Brain microvascular endothelial cell (primary cell): ENCODE data around the gene NADSYN1.

Experiments
- DNase-seq: peaks from one replicate; pipeline ENCODE4 v3.0.0-alpha.2; 2020
- H3K27ac ChIP-seq: fragments of 250-450 bp; sonication (Bioruptor Pico); 2 replicates; pipeline ENCODE4 v1.5.1; 2020; ENCODE audit warnings: mild to moderate bottlenecking, moderate library complexity
- H3K27me3 ChIP-seq: fragments of 250-450 bp; sonication (Bioruptor Pico); replicated peaks from 2 replicates; pipeline ENCODE4 v1.5.1; 2020; ENCODE audit warnings: mild to moderate bottlenecking
- H3K36me3 ChIP-seq: fragments of 250-450 bp; sonication (Bioruptor Pico); replicated peaks from 2 replicates; pipeline ENCODE4 v1.5.1; 2020; ENCODE audit warnings: mild to moderate bottlenecking
- H3K4me3 ChIP-seq: 2 replicates; pipeline ENCODE4 v1.5.1; 2011; ENCODE audit warnings: low read depth, mild to moderate bottlenecking, control low read depth, low read length, moderate library complexity
- in situ Hi-C: cut with HindIII; loops from 2 replicates; pipeline ENCODE4 v1.10.0; 2017; ENCODE audit warnings: low sequenced_read_pairs, low pct_ligation_motif_present
- TF ChIP-seq, protein P1 (sequence below): IDR thresholded peaks from 2 replicates; pipeline ENCODE4 v1.5.1; 2011; ENCODE audit warnings: low read depth, mild to moderate bottlenecking, moderate library complexity, low read length, control low read depth, inconsistent platforms; ENCODE audit errors: missing control alignments

Gene NADSYN1

DNA sequence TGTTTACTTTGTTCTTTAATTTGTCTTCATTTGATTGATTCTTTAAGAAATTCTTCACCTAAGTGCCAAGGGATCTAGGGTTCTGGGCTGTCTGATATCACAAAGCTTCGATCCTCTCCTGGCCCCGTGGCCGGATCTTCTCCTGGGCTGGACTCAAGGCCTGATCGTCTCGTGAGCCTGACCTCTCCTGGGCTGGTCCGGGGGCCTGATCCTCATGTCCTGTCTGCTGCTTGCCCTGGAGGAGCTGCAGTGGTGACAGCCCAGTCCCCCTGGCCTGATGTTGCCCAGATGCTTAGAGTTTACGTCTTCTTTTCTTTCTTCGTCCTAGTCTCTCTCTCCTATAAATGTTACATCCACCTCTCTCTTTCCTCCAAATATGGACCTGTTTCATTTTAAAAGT is 3.3 kb downstream of the NADSYN1 start:
- Histone ChIP-seq H3K36me3 (peaks cover 24% of the 10 kb centered on the region), H3K27me3 (no peaks in the 10 kb centered on the region), H3K4me3 (no peak overlapping the region), H3K27ac (no peak overlapping the region)
- in situ Hi-C loops, result no loop called here
- no peak for DNase-seq
- TF ChIP-seq, protein P1, sequence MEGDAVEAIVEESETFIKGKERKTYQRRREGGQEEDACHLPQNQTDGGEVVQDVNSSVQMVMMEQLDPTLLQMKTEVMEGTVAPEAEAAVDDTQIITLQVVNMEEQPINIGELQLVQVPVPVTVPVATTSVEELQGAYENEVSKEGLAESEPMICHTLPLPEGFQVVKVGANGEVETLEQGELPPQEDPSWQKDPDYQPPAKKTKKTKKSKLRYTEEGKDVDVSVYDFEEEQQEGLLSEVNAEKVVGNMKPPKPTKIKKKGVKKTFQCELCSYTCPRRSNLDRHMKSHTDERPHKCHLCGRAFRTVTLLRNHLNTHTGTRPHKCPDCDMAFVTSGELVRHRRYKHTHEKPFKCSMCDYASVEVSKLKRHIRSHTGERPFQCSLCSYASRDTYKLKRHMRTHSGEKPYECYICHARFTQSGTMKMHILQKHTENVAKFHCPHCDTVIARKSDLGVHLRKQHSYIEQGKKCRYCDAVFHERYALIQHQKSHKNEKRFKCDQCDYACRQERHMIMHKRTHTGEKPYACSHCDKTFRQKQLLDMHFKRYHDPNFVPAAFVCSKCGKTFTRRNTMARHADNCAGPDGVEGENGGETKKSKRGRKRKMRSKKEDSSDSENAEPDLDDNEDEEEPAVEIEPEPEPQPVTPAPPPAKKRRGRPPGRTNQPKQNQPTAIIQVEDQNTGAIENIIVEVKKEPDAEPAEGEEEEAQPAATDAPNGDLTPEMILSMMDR, result no peak

DNA sequence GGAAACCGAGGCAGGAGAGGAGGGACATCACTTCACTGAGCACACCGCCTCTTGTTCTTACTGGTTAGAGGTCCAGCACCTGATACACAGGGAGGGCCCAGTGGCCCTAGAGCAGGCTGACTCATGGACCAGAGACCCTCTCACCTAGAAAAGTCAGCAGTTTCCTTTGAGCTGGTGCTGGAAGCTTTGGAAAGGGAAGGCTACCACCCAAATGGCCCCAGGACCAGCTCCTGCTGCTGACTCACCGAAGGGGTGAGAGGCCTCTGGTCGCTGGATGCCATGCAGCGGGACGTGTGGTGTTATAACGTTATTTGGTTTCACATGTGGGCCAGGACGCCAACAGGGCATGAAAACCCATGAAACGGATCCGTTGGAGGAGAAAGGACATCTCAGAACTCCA is 3.8 kb downstream of the NADSYN1 start:
- Histone ChIP-seq H3K27me3 (no peaks in the 10 kb centered on the region), H3K36me3 (peaks cover 27% of the 10 kb centered on the region), H3K27ac (no peak overlapping the region), H3K4me3 (no peak overlapping the region)
- no peak for DNase-seq
- TF ChIP-seq, protein P1, result no peak
- in situ Hi-C loops, result no loop called here

DNA sequence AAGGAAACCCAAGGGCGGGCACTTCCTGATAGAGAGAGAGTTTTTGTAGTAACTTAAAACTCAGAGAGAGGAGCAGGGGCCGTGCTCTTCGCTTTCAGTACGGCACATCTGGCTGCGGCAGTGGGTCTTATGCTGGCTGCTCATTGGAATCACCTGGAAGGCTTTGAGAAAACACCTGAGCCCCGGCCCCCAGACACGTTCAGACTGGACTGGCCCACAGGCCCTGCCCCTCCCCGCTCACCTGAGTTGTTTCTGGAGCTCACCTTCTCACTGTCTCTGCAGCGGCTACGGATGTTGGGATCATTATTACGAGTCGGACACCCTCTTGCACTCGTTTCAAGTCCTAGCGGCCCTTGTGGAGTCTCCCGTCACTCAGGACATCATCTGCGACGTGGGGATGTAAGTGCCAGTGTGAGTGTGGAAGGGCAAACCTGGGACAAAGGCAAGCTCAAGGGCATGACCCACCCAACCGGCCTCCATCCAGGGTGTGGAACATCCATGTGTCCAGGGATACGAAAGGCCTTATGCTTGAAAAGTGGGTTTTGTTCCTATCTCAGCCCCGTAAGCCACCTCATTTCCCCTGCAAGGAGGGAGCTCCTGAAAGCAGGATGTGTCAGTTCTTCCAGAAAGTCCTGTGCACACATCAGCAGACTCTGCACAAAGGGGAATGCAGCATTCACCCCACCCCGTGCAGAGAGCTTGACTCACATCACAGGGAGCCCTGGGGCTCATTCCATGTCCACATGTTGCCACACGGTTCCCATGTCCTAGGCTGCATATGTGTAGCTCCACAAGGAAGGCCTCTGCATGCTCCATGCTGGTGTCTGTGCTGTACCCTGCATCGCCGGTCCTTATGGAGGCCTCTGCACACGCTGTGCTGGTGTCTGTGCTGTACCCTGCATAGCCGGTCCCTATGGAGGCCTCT is 5.4 kb downstream of the NADSYN1 start:
- TF ChIP-seq, protein P1, result no peak
- Histone ChIP-seq H3K4me3 (no peak overlapping the region), H3K36me3 (peaks cover 27% of the 10 kb centered on the region), H3K27me3 (no peaks in the 10 kb centered on the region), H3K27ac (no peak overlapping the region)
- DNase-seq, result no peak
- in situ Hi-C loops, result no loop called here

- peaks cover 27% of the 10 kb centered on the region for H3K36me3 ChIP-seq
- no peaks in the 10 kb centered on the region for H3K27me3 ChIP-seq
- in situ Hi-C loops, result no loop called here
- no peak overlapping the region for H3K27ac ChIP-seq
- TF ChIP-seq, protein P1, result no peak
- H3K4me3 ChIP-seq, result no peak overlapping the region
- DNase-seq, result no peak
Observed at GRCh38 chr11:71459076-71459766, 6.2 kb downstream of the NADSYN1 start.

GRCh38 chr11:71459767-71460320 is 6.8 kb downstream of the NADSYN1 start:
- H3K27me3 ChIP-seq, result no peaks in the 10 kb centered on the region
- no peak for DNase-seq
- peaks cover 27% of the 10 kb centered on the region for H3K36me3 ChIP-seq
- no peak overlapping the region for H3K27ac ChIP-seq
- in situ Hi-C loops, result no loop called here
- TF ChIP-seq, protein P1, result no peak
- H3K4me3 ChIP-seq, result no peak overlapping the region
